Right atrium auricular region (tissue), 2 donors: ENCODE measurements around the gene TRAP1. TPM values are rescaled to one million over a fixed set of nuclear protein-coding genes. Genes with fewer than 3 reads are reported as not detected.
A peak's percentile ranks its signal among the peaks of the same experiment; 100 is the strongest.

Experiments used
- DNase-seq: peaks from one replicate; pipeline ENCODE4 v3.0.0-alpha.2; 2019; ENCODE audit warnings: low spot score
- H3K27ac ChIP-seq, 2 donors: fragments of 200-600 bp; sonication (generic); 1 replicate in 1 of 2; 2 replicates in 1 of 2; pipeline ENCODE4 v1.5.1; 2016 to 2019
- H3K27me3 ChIP-seq, 2 donors: fragments of 200-600 bp; sonication (generic); one replicate each; pipeline versions ENCODE4 v1.5.1 to v1.6.0; 2017 to 2019
- H3K36me3 ChIP-seq: fragments of 200-600 bp; sonication (generic); one replicate; pipeline ENCODE4 v1.5.1; 2016
- H3K4me1 ChIP-seq, 2 donors: fragments of 200-600 bp; sonication (generic); one replicate each; pipeline versions ENCODE4 v1.5.1 to v1.6.0; 2017 to 2019
- H3K4me3 ChIP-seq, 2 donors: fragments of 200-600 bp; sonication (generic); 1 replicate in 1 of 2; 2 replicates in 1 of 2; pipeline ENCODE4 v1.5.1; 2017 to 2019; ENCODE audit warnings: mild to moderate bottlenecking in 1 of 2, moderate library complexity in 1 of 2
- H3K9me3 ChIP-seq, 2 donors: fragments of 200-600 bp; sonication (generic); one replicate each; pipeline ENCODE4 v1.5.1; 2019
- CTCF ChIP-seq, 2 donors: fragments of 200-600 bp; sonication (generic); IDR thresholded peaks; one replicate each; pipeline ENCODE4 v1.5.1; 2019; ENCODE audit warnings: antibody characterized with exemption in 2 of 2
- total RNA-seq, 2 donors: library from RNA; depleted of rRNA; stranded (reverse); fragments of >200 nt; gene quantifications; one replicate each; pipeline ENCODE4 v1.1.0, GENCODE V29; 2016

TRAP1 gene
- total RNA-seq, 2 donors from 2014 or later = 67.7 to 86.0 TPM

GRCh38 chr16:3689731-3690130 is 27.6 kb downstream of the TRAP1 start:
- Histone ChIP-seq H3K9me3 (no peaks in the 10 kb centered on the region), H3K4me1 (peaks cover 0 to 16% of the 10 kb centered on the region in 2 donors), H3K4me3 (no peak overlapping the region), H3K27ac (peak overlapping the region; percentile 7 to 47), H3K36me3 (peaks cover 24% of the 10 kb centered on the region), H3K27me3 (no peaks in the 10 kb centered on the region)
- no peak for DNase-seq
- no peak for TF ChIP-seq CTCF (IDR thresholded peaks at IDR 0.05)

- TF ChIP-seq CTCF (IDR thresholded peaks at IDR 0.05) = no peak
- Histone ChIP-seq H3K9me3 (no peaks in the 10 kb centered on the region), H3K27ac (no peak overlapping the region), H3K4me3 (no peak overlapping the region), H3K27me3 (no peaks in the 10 kb centered on the region), H3K4me1 (peaks cover 0 to 16% of the 10 kb centered on the region in 2 donors), H3K36me3 (peaks cover 28% of the 10 kb centered on the region)
- DNase-seq = no peak
These were observed 29.5 kb downstream of the TRAP1 start for GRCh38 chr16:3687792-3688191.

- no peak for DNase-seq
- Histone ChIP-seq H3K4me1 (peaks cover 0 to 16% of the 10 kb centered on the region in 2 donors), H3K4me3 (no peak overlapping the region), H3K9me3 (no peaks in the 10 kb centered on the region), H3K27ac (no peak overlapping the region), H3K27me3 (no peaks in the 10 kb centered on the region), H3K36me3 (peaks cover 28% of the 10 kb centered on the region)
- no peak for TF ChIP-seq CTCF (IDR thresholded peaks at IDR 0.05)
These were observed 30.3 kb downstream of the TRAP1 start for GRCh38 chr16:3687021-3687420.

- no peak for TF ChIP-seq CTCF (IDR thresholded peaks at IDR 0.05)
- Histone ChIP-seq H3K27ac (no peak overlapping the region), H3K9me3 (no peaks in the 10 kb centered on the region), H3K27me3 (no peaks in the 10 kb centered on the region), H3K4me3 (no peak overlapping the region), H3K4me1 (peaks cover 0 to 5% of the 10 kb centered on the region in 2 donors), H3K36me3 (peaks cover 46% of the 10 kb centered on the region)
- DNase-seq = no peak
These were observed 36.1 kb downstream of the TRAP1 start for GRCh38 chr16:3681206-3681605.

- no peak for TF ChIP-seq CTCF (IDR thresholded peaks at IDR 0.05)
- peaks cover 56% of the 10 kb centered on the region for H3K36me3 ChIP-seq
These were observed 39.3 kb downstream of the TRAP1 start for GRCh38 chr16:3677994-3678393.

GRCh38 chr16:3675601-3676130 is 41.7 kb downstream of the TRAP1 start:
- H3K27ac ChIP-seq = no peak overlapping the region
- no peak for TF ChIP-seq CTCF (IDR thresholded peaks at IDR 0.05)
- H3K9me3 ChIP-seq = no peaks in the 10 kb centered on the region
- no peaks in the 10 kb centered on the region for H3K27me3 ChIP-seq
- H3K4me3 ChIP-seq = no peak overlapping the region
- H3K4me1 ChIP-seq = no peaks in the 10 kb centered on the region
- DNase-seq = no peak
- H3K36me3 ChIP-seq = peaks cover 77% of the 10 kb centered on the region

More at GRCh38 chr16:3677994-3678393, 39.3 kb downstream of the TRAP1 start:
- DNase-seq = no peak
- Histone ChIP-seq H3K4me3 (no peak overlapping the region), H3K9me3 (no peaks in the 10 kb centered on the region), H3K4me1 (peaks cover 0 to 5% of the 10 kb centered on the region in 2 donors), H3K27me3 (no peaks in the 10 kb centered on the region), H3K27ac (no peak overlapping the region)
